ENCODE data around the gene PAK3.

The PAK3 gene

GRCh38 chrX:111259559-111259958, 163.6 kb downstream of the PAK3 start:
- no peak overlapping the region for H4K91ac ChIP-seq (ENCODE audit: low read length)
- DNase-seq = no peak
- no peaks in the 10 kb centered on the region for H3K9me3 ChIP-seq (ENCODE audit: control insufficient read depth, low read length)
- H3K27ac ChIP-seq (ENCODE audit: low read length, poor library complexity, severe bottlenecking) = no peak overlapping the region
- H3K4me3 ChIP-seq (ENCODE audit: insufficient read depth in 1 of 2, low read depth in 1 of 2, low read length in 2 of 2) = no peak overlapping the region
- no peak overlapping the region for H4K8ac ChIP-seq (ENCODE audit: low read length)
- no peak overlapping the region for H2AK5ac ChIP-seq (ENCODE audit: low read length, severe bottlenecking)
- H3K79me1 ChIP-seq (replicated peaks; ENCODE audit: low read length, poor library complexity, severe bottlenecking) = no peaks in the 10 kb centered on the region
- no peak overlapping the region for H2BK5ac ChIP-seq (ENCODE audit: low read depth, low read length, poor library complexity, severe bottlenecking)
- no peak overlapping the region for H3K9ac ChIP-seq (ENCODE audit: low read length)
- H3K4ac ChIP-seq (ENCODE audit: low read depth in 1 of 2, low read length in 2 of 2) = no peak overlapping the region
- H2BK15ac ChIP-seq (ENCODE audit: low read depth, poor library complexity, severe bottlenecking) = no peak overlapping the region
- H3K14ac ChIP-seq (ENCODE audit: low read length in 2 of 2) = no peak overlapping the region
- no peaks in the 10 kb centered on the region for H3K36me3 ChIP-seq (ENCODE audit: control insufficient read depth in 1 of 2, insufficient read depth in 2 of 2, low read depth in 1 of 2, low read length in 2 of 2)
- no peaks in the 10 kb centered on the region for H3K4me1 ChIP-seq (ENCODE audit: control insufficient read depth, insufficient read depth, low read depth, low read length)
- H2BK120ac ChIP-seq (ENCODE audit: low read depth, low read length) = no peak overlapping the region
- peaks cover 0 to 46% of the 10 kb centered on the region in 2 experiments for H3K27me3 ChIP-seq (ENCODE audit: control insufficient read depth in 1 of 2, insufficient read depth in 1 of 2, low read length in 2 of 2)
- WGBS = 72% methylated on average over 2 of the region's 3 CpGs
- H3K18ac ChIP-seq (ENCODE audit: low read depth in 1 of 2, low read length in 2 of 2) = no peak overlapping the region
- no peak overlapping the region for H3K4me2 ChIP-seq (ENCODE audit: low read length, poor library complexity, severe bottlenecking)
- H2BK12ac ChIP-seq (ENCODE audit: low read length in 2 of 2) = no peak overlapping the region
- H3K23ac ChIP-seq (ENCODE audit: low read length in 2 of 2) = no peak overlapping the region
- H2AFZ ChIP-seq (ENCODE audit: low read depth, low read length) = no peak overlapping the region

GRCh38 chrX:111260451-111260850, 164.5 kb downstream of the PAK3 start:
- DNase-seq = no peak
- Histone ChIP-seq H3K9me3 (ENCODE audit: control insufficient read depth, low read length) (no peaks in the 10 kb centered on the region), H2BK12ac (ENCODE audit: low read length in 2 of 2) (no peak overlapping the region), H3K27ac (ENCODE audit: low read length, poor library complexity, severe bottlenecking) (no peak overlapping the region), H4K8ac (ENCODE audit: low read length) (no peak overlapping the region), H2BK5ac (ENCODE audit: low read depth, low read length, poor library complexity, severe bottlenecking) (no peak overlapping the region), H3K4me1 (ENCODE audit: control insufficient read depth, insufficient read depth, low read depth, low read length) (no peaks in the 10 kb centered on the region), H3K4me2 (ENCODE audit: low read length, poor library complexity, severe bottlenecking) (no peak overlapping the region), H3K4ac (ENCODE audit: low read depth in 1 of 2, low read length in 2 of 2) (no peak overlapping the region), H2BK120ac (ENCODE audit: low read depth, low read length) (no peak overlapping the region), H3K4me3 (ENCODE audit: insufficient read depth in 1 of 2, low read depth in 1 of 2, low read length in 2 of 2) (no peak overlapping the region), H3K79me1 (replicated peaks; ENCODE audit: low read length, poor library complexity, severe bottlenecking) (no peaks in the 10 kb centered on the region), H2AK5ac (ENCODE audit: low read length, severe bottlenecking) (no peak overlapping the region), H3K27me3 (ENCODE audit: control insufficient read depth in 1 of 2, insufficient read depth in 1 of 2, low read length in 2 of 2) (peaks cover 0 to 52% of the 10 kb centered on the region in 2 experiments), H3K36me3 (ENCODE audit: control insufficient read depth in 1 of 2, insufficient read depth in 2 of 2, low read depth in 1 of 2, low read length in 2 of 2) (no peaks in the 10 kb centered on the region), H2BK15ac (ENCODE audit: low read depth, poor library complexity, severe bottlenecking) (no peak overlapping the region), H3K14ac (ENCODE audit: low read length in 2 of 2) (no peak overlapping the region), H4K91ac (ENCODE audit: low read length) (no peak overlapping the region), H3K23ac (ENCODE audit: low read length in 2 of 2) (no peak overlapping the region), H3K18ac (ENCODE audit: low read depth in 1 of 2, low read length in 2 of 2) (no peak overlapping the region), H3K9ac (ENCODE audit: low read length) (no peak overlapping the region), H2AFZ (ENCODE audit: low read depth, low read length) (no peak overlapping the region)
- 80% methylated on average over 3 of the region's 3 CpGs for WGBS

GRCh38 chrX:111262086-111262485, 166.1 kb downstream of the PAK3 start:
- Histone ChIP-seq H3K27me3 (ENCODE audit: control insufficient read depth in 1 of 2, insufficient read depth in 1 of 2, low read length in 2 of 2) (peaks cover 0 to 69% of the 10 kb centered on the region in 2 experiments), H3K18ac (ENCODE audit: low read depth in 1 of 2, low read length in 2 of 2) (no peak overlapping the region), H2AFZ (ENCODE audit: low read depth, low read length) (no peak overlapping the region), H3K14ac (ENCODE audit: low read length in 2 of 2) (no peak overlapping the region), H3K9ac (ENCODE audit: low read length) (no peak overlapping the region), H3K4ac (ENCODE audit: low read depth in 1 of 2, low read length in 2 of 2) (no peak overlapping the region), H2AK5ac (ENCODE audit: low read length, severe bottlenecking) (no peak overlapping the region), H3K4me3 (ENCODE audit: insufficient read depth in 1 of 2, low read depth in 1 of 2, low read length in 2 of 2) (no peak overlapping the region), H3K79me1 (replicated peaks; ENCODE audit: low read length, poor library complexity, severe bottlenecking) (no peaks in the 10 kb centered on the region), H2BK15ac (ENCODE audit: low read depth, poor library complexity, severe bottlenecking) (no peak overlapping the region), H3K9me3 (ENCODE audit: control insufficient read depth, low read length) (no peaks in the 10 kb centered on the region), H3K4me2 (ENCODE audit: low read length, poor library complexity, severe bottlenecking) (no peak overlapping the region), H2BK120ac (ENCODE audit: low read depth, low read length) (no peak overlapping the region), H3K36me3 (ENCODE audit: control insufficient read depth in 1 of 2, insufficient read depth in 2 of 2, low read depth in 1 of 2, low read length in 2 of 2) (no peaks in the 10 kb centered on the region), H3K4me1 (ENCODE audit: control insufficient read depth, insufficient read depth, low read depth, low read length) (no peaks in the 10 kb centered on the region), H3K27ac (ENCODE audit: low read length, poor library complexity, severe bottlenecking) (no peak overlapping the region), H3K23ac (ENCODE audit: low read length in 2 of 2) (no peak overlapping the region), H4K8ac (ENCODE audit: low read length) (no peak overlapping the region), H2BK5ac (ENCODE audit: low read depth, low read length, poor library complexity, severe bottlenecking) (no peak overlapping the region), H2BK12ac (ENCODE audit: low read length in 2 of 2) (no peak overlapping the region), H4K91ac (ENCODE audit: low read length) (no peak overlapping the region)
- DNase-seq = peak; percentile 59
- WGBS = 55% methylated on average over 1 of the region's 3 CpGs

GRCh38 chrX:111264385-111264784, 168.4 kb downstream of the PAK3 start:
- H3K18ac ChIP-seq (ENCODE audit: low read depth in 1 of 2, low read length in 2 of 2) = no peak overlapping the region
- H3K36me3 ChIP-seq (ENCODE audit: control insufficient read depth in 1 of 2, insufficient read depth in 2 of 2, low read depth in 1 of 2, low read length in 2 of 2) = no peaks in the 10 kb centered on the region
- 77% methylated on average over 2 of the region's 2 CpGs for WGBS
- no peak overlapping the region for H3K4me3 ChIP-seq (ENCODE audit: insufficient read depth in 1 of 2, low read depth in 1 of 2, low read length in 2 of 2)
- no peak overlapping the region for H3K4ac ChIP-seq (ENCODE audit: low read depth in 1 of 2, low read length in 2 of 2)
- no peak overlapping the region for H2BK5ac ChIP-seq (ENCODE audit: low read depth, low read length, poor library complexity, severe bottlenecking)
- H2AFZ ChIP-seq (ENCODE audit: low read depth, low read length) = no peak overlapping the region
- no peak overlapping the region for H3K14ac ChIP-seq (ENCODE audit: low read length in 2 of 2)
- H2BK15ac ChIP-seq (ENCODE audit: low read depth, poor library complexity, severe bottlenecking) = no peak overlapping the region
- no peaks in the 10 kb centered on the region for H3K9me3 ChIP-seq (ENCODE audit: control insufficient read depth, low read length)
- no peak overlapping the region for H2BK120ac ChIP-seq (ENCODE audit: low read depth, low read length)
- no peaks in the 10 kb centered on the region for H3K4me1 ChIP-seq (ENCODE audit: control insufficient read depth, insufficient read depth, low read depth, low read length)
- H2AK5ac ChIP-seq (ENCODE audit: low read length, severe bottlenecking) = no peak overlapping the region
- no peak for DNase-seq
- H2BK12ac ChIP-seq (ENCODE audit: low read length in 2 of 2) = no peak overlapping the region
- no peak overlapping the region for H3K4me2 ChIP-seq (ENCODE audit: low read length, poor library complexity, severe bottlenecking)
- no peak overlapping the region for H3K27ac ChIP-seq (ENCODE audit: low read length, poor library complexity, severe bottlenecking)
- H3K9ac ChIP-seq (ENCODE audit: low read length) = no peak overlapping the region
- H4K91ac ChIP-seq (ENCODE audit: low read length) = no peak overlapping the region
- H3K23ac ChIP-seq (ENCODE audit: low read length in 2 of 2) = no peak overlapping the region
- H3K27me3 ChIP-seq (ENCODE audit: control insufficient read depth in 1 of 2, insufficient read depth in 1 of 2, low read length in 2 of 2) = peaks cover 0 to 78% of the 10 kb centered on the region in 2 experiments
- H4K8ac ChIP-seq (ENCODE audit: low read length) = no peak overlapping the region
- H3K79me1 ChIP-seq (replicated peaks; ENCODE audit: low read length, poor library complexity, severe bottlenecking) = no peaks in the 10 kb centered on the region
